ENCODE measurements around the gene DNAJC27.

The DNAJC27 gene

DNA sequence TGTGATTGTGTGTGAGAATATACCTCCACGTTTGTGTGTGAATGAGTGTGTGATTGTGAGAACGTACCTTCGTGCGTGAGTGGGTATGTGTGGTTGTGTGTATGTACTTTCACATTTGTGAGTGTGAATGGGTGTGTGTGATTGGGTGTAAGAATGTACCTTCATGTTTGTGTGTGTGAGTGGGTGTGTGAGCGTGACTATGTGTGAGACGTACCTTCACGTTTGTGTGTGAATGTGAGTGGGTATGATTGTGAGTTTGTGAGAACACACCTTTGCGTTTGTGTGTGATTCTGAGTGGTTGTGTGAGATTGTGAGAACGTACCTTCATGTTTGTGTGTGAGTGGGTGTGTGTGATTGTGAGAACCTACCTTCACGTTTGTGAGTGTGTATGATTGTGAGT, 45.9 kb downstream of the DNAJC27 start:
- DNase-seq, result no peak

DNA sequence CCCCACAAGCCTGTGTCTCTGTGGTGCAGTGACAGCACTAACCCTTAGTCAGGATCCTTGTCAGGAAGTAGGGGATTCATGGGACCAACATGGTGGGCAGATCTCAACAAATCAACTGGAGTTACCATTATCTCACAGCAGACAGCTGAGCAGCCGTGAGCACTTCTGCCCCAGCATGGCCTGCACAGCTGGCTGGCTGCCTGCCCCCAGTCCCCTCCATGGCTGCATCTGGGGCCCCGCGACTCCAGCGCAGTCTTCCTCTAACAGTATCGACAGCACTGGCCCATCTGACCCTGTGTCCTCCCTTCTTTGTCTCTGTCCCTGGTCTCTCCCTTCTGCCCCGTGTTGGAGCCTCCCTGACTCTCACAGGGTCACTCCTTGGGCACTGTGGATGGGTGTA, 47.0 kb downstream of the DNAJC27 start:
- no peak for DNase-seq

DNA sequence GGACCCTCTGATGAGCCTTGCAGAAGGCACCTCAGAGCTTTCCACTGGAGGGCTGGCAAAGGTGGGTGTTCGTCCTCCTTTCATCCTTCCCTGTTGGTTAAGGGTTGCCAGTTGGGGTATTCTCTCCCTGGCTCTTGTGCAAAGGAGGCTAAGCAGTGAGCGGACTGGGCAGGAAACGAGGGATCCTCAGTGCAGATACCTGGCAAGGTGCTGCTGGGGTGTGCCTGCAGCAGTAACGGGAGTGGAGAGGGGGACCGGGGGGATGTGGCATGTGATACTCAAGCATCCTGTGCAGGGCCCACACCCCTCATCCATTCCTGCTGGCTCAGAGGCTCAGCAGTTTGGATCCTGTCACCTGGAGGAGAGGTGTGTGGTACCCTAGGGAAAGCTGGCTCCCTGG, 47.5 kb downstream of the DNAJC27 start:
- no peak for DNase-seq

GRCh38 chr2:24923106-24923505, 48.6 kb downstream of the DNAJC27 start:
- no peak for DNase-seq

DNA sequence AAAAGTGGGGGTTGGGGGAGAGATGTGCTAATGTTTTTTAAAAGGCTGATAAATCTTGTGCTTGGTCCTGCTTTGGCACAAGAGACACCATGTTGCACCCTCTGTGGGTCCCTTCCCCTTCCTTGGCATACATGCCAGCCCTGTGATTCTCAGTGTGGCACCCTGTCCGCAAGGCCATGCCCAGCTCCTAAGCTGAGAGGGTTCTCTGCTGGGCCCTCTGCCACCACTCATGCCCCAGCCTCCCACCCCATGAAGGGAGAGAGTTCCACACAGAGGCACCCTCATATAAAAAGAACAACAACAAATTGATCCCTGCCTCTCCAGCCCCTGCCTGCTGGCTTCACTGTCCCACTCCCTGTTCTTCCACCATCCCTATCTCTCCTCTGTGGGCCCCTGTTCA, 49.2 kb downstream of the DNAJC27 start:
- DNase-seq, result no peak

DNA sequence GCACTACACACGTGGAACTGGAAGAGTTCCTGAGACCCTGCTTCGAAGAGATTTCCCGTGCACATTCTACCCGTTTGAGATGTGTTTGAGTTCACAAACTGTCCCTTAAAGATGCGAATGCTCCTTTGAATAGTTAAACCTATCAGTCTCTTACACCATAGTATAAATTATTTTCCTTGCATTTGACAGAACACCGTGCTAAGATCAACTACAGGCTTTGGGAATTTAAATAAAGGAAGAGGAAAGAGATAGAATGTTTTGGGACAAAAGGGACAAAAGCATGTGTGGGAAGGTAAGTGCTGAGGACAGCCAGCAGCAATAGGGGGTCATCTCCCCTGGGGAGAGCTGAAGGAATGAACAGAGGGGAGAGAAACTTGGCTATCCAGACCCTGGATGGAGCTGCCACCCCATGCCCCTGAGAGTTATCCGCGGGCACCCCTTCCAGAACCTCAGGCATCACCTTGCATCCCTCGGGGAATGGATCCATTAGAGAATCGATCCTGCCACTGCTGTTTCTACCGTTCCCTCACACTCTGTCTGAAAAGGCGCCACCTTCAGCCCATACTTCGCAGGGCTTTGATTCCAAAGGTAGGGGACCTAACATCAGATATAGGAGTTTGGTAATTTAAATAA, 50.8 kb downstream of the DNAJC27 start:
- DNase-seq, result peak in 1 of 2 experiments; percentile 17

- peak; percentile 31 to 39 for DNase-seq
Observed at GRCh38 chr2:24920098-24920808, 51.5 kb downstream of the DNAJC27 start, which contains the start of gene ADCY3. TSS of gene ADCY3 (minus strand) at chr2:24920237. CDS start at chr2:24918987, 1,250 bp downstream.

DNA sequence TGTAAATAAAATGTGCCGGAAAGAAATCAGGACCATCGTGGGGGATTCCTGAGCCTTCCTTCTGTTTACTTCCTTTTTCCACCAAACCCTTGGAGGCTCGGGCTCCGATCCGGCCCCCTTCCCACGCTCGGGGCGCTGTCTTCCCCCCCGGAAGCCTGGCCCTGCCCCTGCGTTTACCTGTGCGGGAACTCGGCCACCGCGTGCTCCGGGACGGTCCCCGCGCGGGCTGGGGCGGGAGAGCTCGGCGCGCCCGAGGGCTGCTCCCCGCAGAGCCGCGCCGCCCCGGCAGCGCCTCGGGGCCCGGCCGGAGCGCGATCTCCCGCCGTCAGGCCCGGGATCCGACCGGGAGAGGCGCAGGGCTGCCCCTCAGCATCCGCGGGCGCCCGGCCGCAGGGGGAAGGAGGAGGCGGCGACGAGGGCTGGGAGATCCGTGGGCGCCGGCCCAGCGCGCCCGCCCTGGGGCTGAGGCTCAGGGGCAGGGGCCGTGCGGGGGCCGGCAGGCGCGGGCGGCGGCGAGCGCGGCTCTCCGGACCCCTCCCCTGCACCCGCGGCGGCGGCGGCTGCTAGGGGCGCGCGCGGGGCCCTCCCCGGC, 52.2 kb downstream of the DNAJC27 start:
- DNase-seq, result no peak

DNA sequence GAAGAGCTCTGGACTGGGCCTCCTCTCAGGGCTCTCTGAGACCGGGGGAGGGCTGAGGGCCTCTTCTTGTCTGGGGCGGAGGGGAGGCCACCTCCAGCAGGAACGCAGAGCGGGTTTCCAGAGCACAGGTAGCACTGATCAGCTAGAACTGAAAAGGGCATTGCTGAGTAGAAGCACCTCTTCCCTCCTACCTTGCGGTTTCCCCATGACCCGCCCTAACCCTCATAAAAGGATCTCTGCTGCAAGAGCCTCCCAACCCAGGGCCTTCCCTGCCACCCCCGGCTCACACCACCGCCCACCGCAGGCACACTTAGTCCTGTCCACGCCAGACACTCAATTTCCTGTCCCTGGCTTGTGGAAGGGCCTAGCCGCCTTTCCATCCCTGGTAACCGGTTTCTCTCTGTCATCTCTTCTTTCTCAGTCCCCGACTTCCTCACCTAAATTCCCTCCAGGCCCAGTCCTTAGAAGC, 52.7 kb downstream of the DNAJC27 start:
- peak; percentile 36 to 51 for DNase-seq

DNA sequence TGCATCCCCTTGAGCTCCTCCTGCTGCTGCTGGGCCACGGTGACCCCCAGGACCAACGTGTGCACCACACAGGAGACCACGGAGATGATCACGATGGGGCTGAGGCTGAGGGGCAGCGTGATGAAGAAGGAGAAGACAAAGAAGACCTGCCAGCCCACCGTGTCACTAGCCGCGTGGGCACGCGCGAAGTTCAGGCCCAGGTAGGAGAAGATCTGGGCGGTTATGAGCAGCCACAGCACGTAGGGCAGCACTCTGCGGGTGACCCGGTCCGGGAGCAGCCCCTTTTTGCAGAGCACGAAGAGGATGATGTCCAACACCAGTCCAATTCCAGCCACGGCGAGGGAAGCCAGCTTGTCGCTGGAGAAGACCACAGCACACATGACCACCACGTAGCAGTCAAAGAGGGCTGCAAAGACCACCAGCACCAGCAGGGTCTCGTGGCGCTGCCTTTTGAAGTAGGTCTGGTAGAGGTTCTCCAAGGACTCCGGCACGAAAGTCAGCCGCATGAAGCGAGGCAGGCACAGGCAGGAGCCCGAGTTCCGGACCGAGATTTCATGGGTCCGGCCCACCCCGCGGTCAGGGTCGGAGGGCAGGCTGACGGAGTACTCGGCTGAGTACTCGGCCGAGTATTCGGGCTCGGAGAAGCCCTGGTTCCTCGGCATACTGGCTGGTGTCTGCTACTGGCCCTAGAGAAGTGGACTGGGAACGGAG, 53.3 kb downstream of the DNAJC27 start:
- DNase-seq, result no peak

- no peak for DNase-seq
Observed at GRCh38 chr2:24917731-24918325, 53.9 kb downstream of the DNAJC27 start.

GRCh38 chr2:24917086-24917485, 54.7 kb downstream of the DNAJC27 start:
- DNase-seq, result no peak

GRCh38 chr2:24915796-24916195, 56.0 kb downstream of the DNAJC27 start:
- DNase-seq, result no peak

- DNase-seq, result no peak
Observed at GRCh38 chr2:24915175-24915574, 56.6 kb downstream of the DNAJC27 start.

- DNase-seq, result no peak
Observed at GRCh38 chr2:24914713-24915112, 57.0 kb downstream of the DNAJC27 start.

GRCh38 chr2:24913911-24914310, 57.8 kb downstream of the DNAJC27 start:
- DNase-seq, result no peak

GRCh38 chr2:24912986-24913385, 58.8 kb downstream of the DNAJC27 start:
- DNase-seq, result no peak

- DNase-seq, result no peak
Observed at GRCh38 chr2:24912523-24912922, 59.2 kb downstream of the DNAJC27 start.

GRCh38 chr2:24910245-24910644, 61.5 kb downstream of the DNAJC27 start:
- no peak for DNase-seq

DNA sequence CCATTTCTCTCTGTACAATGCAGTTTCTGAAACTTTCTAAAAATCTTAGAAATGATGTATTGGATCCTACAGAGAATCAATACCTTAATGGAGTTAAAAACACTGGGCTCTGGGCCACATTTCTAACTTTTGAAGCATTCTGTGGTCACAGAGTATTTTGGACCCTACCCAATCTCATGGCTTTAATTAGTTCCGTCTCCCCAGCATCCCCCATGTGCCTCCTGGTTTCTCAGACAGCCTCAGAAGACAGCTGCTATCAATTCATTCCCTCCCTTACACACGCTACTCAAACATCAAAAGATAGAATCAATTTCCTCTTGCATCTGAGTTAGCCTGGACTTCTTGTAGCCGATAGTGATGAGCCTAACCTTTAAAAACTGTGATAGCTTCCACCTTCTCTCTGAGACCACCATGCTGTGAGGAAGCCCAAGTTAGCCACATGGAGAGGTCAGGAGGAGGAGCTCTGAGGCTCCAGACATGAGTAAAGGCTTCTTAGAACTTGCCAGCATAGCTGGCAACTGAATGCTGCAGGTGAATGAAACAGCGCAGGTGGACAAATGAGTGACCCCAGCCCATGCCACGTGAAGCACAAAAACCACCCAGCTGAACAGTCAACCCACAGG, 62.1 kb downstream of the DNAJC27 start:
- no peak for DNase-seq

DNA sequence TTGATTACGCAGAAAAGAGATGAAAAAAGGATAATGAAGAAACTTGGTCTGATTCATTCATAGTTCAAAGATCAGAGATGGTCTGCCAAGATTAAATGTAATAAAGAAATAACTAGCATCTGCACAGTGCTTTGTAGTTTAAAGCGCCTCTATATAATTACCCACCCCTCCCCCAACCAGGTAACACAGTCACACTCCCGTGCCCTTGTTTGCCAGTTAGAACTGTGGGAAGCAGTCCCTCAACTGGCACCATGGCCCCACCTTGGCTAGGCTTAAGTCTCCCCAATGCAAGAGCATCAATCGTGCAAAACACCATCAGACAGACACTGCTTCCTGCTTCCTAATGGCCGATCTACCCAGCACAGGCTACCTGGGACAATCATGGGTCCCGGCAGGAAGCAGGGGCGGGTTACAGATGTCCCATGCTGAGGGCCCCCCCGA, 63.3 kb downstream of the DNAJC27 start:
- DNase-seq, result no peak

- no peak for DNase-seq
Observed at GRCh38 chr2:24907116-24907515, 64.6 kb downstream of the DNAJC27 start.
